OCI-LY7 (cell line): ENCODE results near the gene HRH3.

Experiments used
- EZH2phosphoT487 ChIP-seq: fragments of 200-600 bp; sonication (generic); IDR thresholded peaks from 2 replicates; pipeline ENCODE4 v1.6.1; 2018; ENCODE audit warnings: low read depth, borderline replicate concordance, mild to moderate bottlenecking, mixed run types, antibody characterized with exemption, low read length, moderate library complexity, mixed read lengths
- TF ChIP-seq, protein P1 (sequence below): fragments of 200-600 bp; sonication (generic); conservative IDR thresholded peaks from 2 replicates; pipeline ENCODE4 v1.5.1; 2014; ENCODE audit warnings: mild to moderate bottlenecking, antibody characterized with exemption, low read length, moderate library complexity, mixed read lengths

DNA sequence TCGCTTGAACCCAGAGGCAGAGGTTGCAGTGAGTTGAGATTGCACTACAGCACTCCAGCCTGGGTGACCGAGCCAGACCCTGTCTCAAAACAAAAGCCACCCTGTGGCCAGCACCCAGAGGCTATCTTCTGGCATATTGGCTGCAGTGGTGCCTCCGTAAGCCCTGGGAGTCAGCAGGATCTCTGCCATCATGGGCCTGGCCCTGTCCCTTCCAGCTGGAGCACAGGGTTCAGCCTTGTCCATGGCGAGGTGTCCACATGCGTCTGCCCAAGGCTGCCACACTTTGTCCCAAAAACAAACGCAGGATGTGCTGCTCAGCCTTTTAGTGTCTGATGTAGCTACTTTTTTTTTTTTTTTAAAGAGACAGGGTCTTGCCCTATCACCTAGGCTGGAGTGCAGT lies 52.6 kb downstream of the HRH3 start:
- TF ChIP-seq, protein P1, sequence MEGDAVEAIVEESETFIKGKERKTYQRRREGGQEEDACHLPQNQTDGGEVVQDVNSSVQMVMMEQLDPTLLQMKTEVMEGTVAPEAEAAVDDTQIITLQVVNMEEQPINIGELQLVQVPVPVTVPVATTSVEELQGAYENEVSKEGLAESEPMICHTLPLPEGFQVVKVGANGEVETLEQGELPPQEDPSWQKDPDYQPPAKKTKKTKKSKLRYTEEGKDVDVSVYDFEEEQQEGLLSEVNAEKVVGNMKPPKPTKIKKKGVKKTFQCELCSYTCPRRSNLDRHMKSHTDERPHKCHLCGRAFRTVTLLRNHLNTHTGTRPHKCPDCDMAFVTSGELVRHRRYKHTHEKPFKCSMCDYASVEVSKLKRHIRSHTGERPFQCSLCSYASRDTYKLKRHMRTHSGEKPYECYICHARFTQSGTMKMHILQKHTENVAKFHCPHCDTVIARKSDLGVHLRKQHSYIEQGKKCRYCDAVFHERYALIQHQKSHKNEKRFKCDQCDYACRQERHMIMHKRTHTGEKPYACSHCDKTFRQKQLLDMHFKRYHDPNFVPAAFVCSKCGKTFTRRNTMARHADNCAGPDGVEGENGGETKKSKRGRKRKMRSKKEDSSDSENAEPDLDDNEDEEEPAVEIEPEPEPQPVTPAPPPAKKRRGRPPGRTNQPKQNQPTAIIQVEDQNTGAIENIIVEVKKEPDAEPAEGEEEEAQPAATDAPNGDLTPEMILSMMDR: no peak
- TF ChIP-seq EZH2phosphoT487: no peak
